Measurements from ENCODE around the gene SHROOM4. TPM values are rescaled to one million over a fixed set of nuclear protein-coding genes. Genes with fewer than 3 reads are reported as not detected.

Gene SHROOM4
- total RNA-seq, 1 experiment from 2014 or later: 7.1 TPM

- TF ChIP-seq MAX (CRISPR knock-in tag; IDR thresholded peaks at IDR 0.05) (no peak), SP1 (CRISPR knock-in tag; conservative IDR thresholded peaks at IDR 0.05) (no peak), ZNF396 (CRISPR knock-in tag; IDR thresholded peaks at IDR 0.05; ENCODE audit: borderline replicate concordance) (no peak), ERG (CRISPR knock-in tag; IDR thresholded peaks at IDR 0.05) (no peak), TP53 (CRISPR knock-in tag; IDR thresholded peaks at IDR 0.05) (no peak), ZNF219 (CRISPR knock-in tag; IDR thresholded peaks at IDR 0.05; ENCODE audit: borderline replicate concordance) (no peak), EMX1 (CRISPR knock-in tag; IDR thresholded peaks at IDR 0.05) (no peak), STAT6 (CRISPR knock-in tag; conservative IDR thresholded peaks at IDR 0.05; ENCODE audit: low read depth) (no peak), ZNF512 (CRISPR knock-in tag; IDR thresholded peaks at IDR 0.05; ENCODE audit: borderline replicate concordance) (no peak), NFE2L1 (CRISPR knock-in tag; IDR thresholded peaks at IDR 0.05) (no peak), MLX (CRISPR knock-in tag; IDR thresholded peaks at IDR 0.05) (no peak), ZNF232 (CRISPR knock-in tag; IDR thresholded peaks at IDR 0.05) (no peak)
Observed at GRCh38 chrX:50635162-50635561, 178.8 kb downstream of the SHROOM4 start (continued).

- DNase-seq (ENCODE audit: low spot score) (no peak), ATAC-seq (no peak)
- Mint-ChIP-seq H3K27me3 (ENCODE audit: low read depth) (no peaks in the 10 kb centered on the region), H3K4me3 (no peak overlapping the region), H3K9me3 (no peaks in the 10 kb centered on the region), H3K36me3 (peaks cover 3% of the 10 kb centered on the region; the same call in 1 of the 2 replicates), H3K4me1 (peaks cover 17% of the 10 kb centered on the region), H3K27ac (no peak overlapping the region)
- ChIA-PET CTCF (no interaction called here), POLR2A (no interaction called here)
- TF ChIP-seq NR2C2 (CRISPR knock-in tag; IDR thresholded peaks at IDR 0.05) (no peak), STAT6 (CRISPR knock-in tag; conservative IDR thresholded peaks at IDR 0.05; ENCODE audit: low read depth) (no peak), IRF1 (CRISPR knock-in tag; IDR thresholded peaks at IDR 0.05) (no peak), CREM (CRISPR knock-in tag; IDR thresholded peaks at IDR 0.05) (no peak), SOX15 (CRISPR knock-in tag; IDR thresholded peaks at IDR 0.05) (no peak), EMX1 (CRISPR knock-in tag; IDR thresholded peaks at IDR 0.05) (no peak), ATF1 (CRISPR knock-in tag; IDR thresholded peaks at IDR 0.05) (no peak), ATF3 (CRISPR knock-in tag; conservative IDR thresholded peaks at IDR 0.05) (no peak), ZNF512 (CRISPR knock-in tag; IDR thresholded peaks at IDR 0.05; ENCODE audit: borderline replicate concordance) (no peak), ZNF317 (CRISPR knock-in tag; IDR thresholded peaks at IDR 0.05; ENCODE audit: borderline replicate concordance, low read depth) (no peak), NFATC4 (CRISPR knock-in tag; IDR thresholded peaks at IDR 0.05) (no peak), ZNF219 (CRISPR knock-in tag; IDR thresholded peaks at IDR 0.05; ENCODE audit: borderline replicate concordance) (no peak), JUN (CRISPR knock-in tag; IDR thresholded peaks at IDR 0.05) (no peak), GTF2I (CRISPR knock-in tag; conservative IDR thresholded peaks at IDR 0.05) (no peak), CBFB (CRISPR knock-in tag; IDR thresholded peaks at IDR 0.05; ENCODE audit: low read depth) (no peak), E2F5 (CRISPR knock-in tag; IDR thresholded peaks at IDR 0.05) (no peak)
Observed at GRCh38 chrX:50629774-50630173, 184.2 kb downstream of the SHROOM4 start.

Measured in WTC11 (cell line).